ENCODE data around the gene ERMAP. TPM values are rescaled to one million over a fixed set of nuclear protein-coding genes. Genes with fewer than 3 reads are reported as not detected.
"Not testable (repeated sequence)": the region's sequence is repeated elsewhere in the genome, so short reads cannot be mapped to it uniquely, and the experiment has no call there.

The ERMAP gene
- total and polyA plus RNA-seq, 8 donors, result 13.8 to 31.6 (median 29.0) TPM

GRCh38 chr1:42806171-42806570 is 10.8 kb upstream of the ERMAP start:
- ATAC-seq (no peak), DNase-seq (no peak)
- TF ChIP-seq CTCF (IDR thresholded peaks at IDR 0.05), result no peak
- no peaks in the 10 kb centered on the region for H3K4me1 ChIP-seq
- intact Hi-C loops (cut with DNase I), result no loop called here
- no peaks in the 10 kb centered on the region for H3K27me3 ChIP-seq
- no peak overlapping the region for H3K4me3 ChIP-seq
- H3K27ac ChIP-seq, result no peak overlapping the region
- H3K9me3 ChIP-seq, result no peaks in the 10 kb centered on the region
- H3K36me3 ChIP-seq, result peaks cover 0 to 4% of the 10 kb centered on the region in 2 donors

- Histone ChIP-seq H3K27me3 (no peaks in the 10 kb centered on the region), H3K4me1 (no peaks in the 10 kb centered on the region), H3K4me3 (no peak overlapping the region), H3K9me3 (no peaks in the 10 kb centered on the region), H3K27ac (no peak overlapping the region), H3K36me3 (peaks cover 0 to 4% of the 10 kb centered on the region in 2 donors)
- DNase-seq, result no peak
- no peak for TF ChIP-seq CTCF (IDR thresholded peaks at IDR 0.05)
- ATAC-seq, result no peak
- intact Hi-C loops (cut with DNase I), result no loop called here
Measured at GRCh38 chr1:42806593-42806992, 10.3 kb upstream of the ERMAP start.

GRCh38 chr1:42807056-42807668 is 9.8 kb upstream of the ERMAP start:
- H3K4me3 ChIP-seq, result no peak overlapping the region
- ATAC-seq, result no peak
- H3K4me1 ChIP-seq, result no peaks in the 10 kb centered on the region
- intact Hi-C loops (cut with DNase I), result no loop called here
- H3K27me3 ChIP-seq, result no peaks in the 10 kb centered on the region
- peaks cover 0 to 4% of the 10 kb centered on the region in 2 donors for H3K36me3 ChIP-seq
- TF ChIP-seq CTCF (IDR thresholded peaks at IDR 0.05), result no peak
- H3K9me3 ChIP-seq, result no peaks in the 10 kb centered on the region
- no peak for DNase-seq
- H3K27ac ChIP-seq, result no peak overlapping the region

- H3K27me3 ChIP-seq; intact Hi-C loops (cut with DNase I); ATAC-seq; H3K27ac ChIP-seq; H3K9me3 ChIP-seq; DNase-seq; H3K36me3 ChIP-seq; H3K4me3 ChIP-seq: not testable (repeated sequence)
- peaks cover 11 to 21% of the 10 kb centered on the region in 2 donors for H3K4me1 ChIP-seq
Measured at GRCh38 chr1:42814815-42815214, 2.1 kb upstream of the ERMAP start.

GRCh38 chr1:42815941-42816584 is 859 bp upstream of the ERMAP start:
- peak overlapping the region; percentile 94 to 98 for H3K27ac ChIP-seq
- intact Hi-C loops (cut with DNase I), result no loop called here
- TF ChIP-seq CTCF (IDR thresholded peaks at IDR 0.05), result no peak
- peaks cover 11 to 25% of the 10 kb centered on the region in 2 donors for H3K4me1 ChIP-seq
- peak overlapping the region; percentile 58 to 66 for H3K4me3 ChIP-seq
- no peaks in the 10 kb centered on the region for H3K27me3 ChIP-seq
- no peaks in the 10 kb centered on the region for H3K9me3 ChIP-seq
- ATAC-seq, result peak; percentile 5
- H3K36me3 ChIP-seq, result peaks cover 0 to 5% of the 10 kb centered on the region in 2 donors
- peak in 2 of 4 donors; percentile 10 to 15 for DNase-seq
